OCI-LY3 (cell line): ENCODE measurements around the gene PON2.

Source experiments
- H2AFZ ChIP-seq: fragments of 200-600, 300-600 bp; shearing (Covaris generic); 2 replicates; pipeline ENCODE4 v1.6.0; 2014; ENCODE audit warnings: antibody characterized with exemption, low read depth, low read length
- H3K27ac ChIP-seq: fragments of 200-600, 300-600 bp; sonication (generic); 2 replicates; pipeline ENCODE4 v1.5.1; 2014; ENCODE audit warnings: mild to moderate bottlenecking, low read length, moderate library complexity, mixed read lengths
- H3K27me3 ChIP-seq: fragments of 200-600, 300-600 bp; sonication (generic); 2 replicates; pipeline ENCODE4 v1.6.1; 2014; ENCODE audit warnings: low read depth, low read length, mixed read lengths
- H3K36me3 ChIP-seq: fragments of 200-600, 300-600 bp; sonication (generic); replicated peaks from 2 replicates; pipeline ENCODE3; 2014; ENCODE audit warnings: low read depth, low read length, mixed read lengths
- H3K4me1 ChIP-seq: fragments of 300-600, 200-600 bp; sonication (generic); 2 replicates; pipeline ENCODE4 v1.6.1; 2014; ENCODE audit warnings: low read length, mixed read lengths
- H3K4me2 ChIP-seq: fragments of 200-600, 300-600 bp; sonication (generic); 2 replicates; pipeline ENCODE4 v1.6.1; 2014; ENCODE audit warnings: low read length, mixed read lengths
- H3K4me3 ChIP-seq: fragments of 300-600, 200-600 bp; sonication (generic); 2 replicates; pipeline ENCODE4 v1.5.1; 2014; ENCODE audit warnings: antibody characterized with exemption, mild to moderate bottlenecking, low read length, moderate library complexity
- H3K79me2 ChIP-seq: fragments of 300-600, 200-600 bp; shearing (Covaris generic); 2 replicates; pipeline ENCODE4 v1.6.1; 2014; ENCODE audit warnings: mild to moderate bottlenecking, low read length, mixed read lengths
- H3K9ac ChIP-seq: fragments of 300-600, 200-600 bp; shearing (Covaris generic); 2 replicates; pipeline ENCODE4 v1.6.0; 2014; ENCODE audit warnings: mild to moderate bottlenecking, low read length, moderate library complexity
- H3K9me3 ChIP-seq: fragments of 200-600, 300-600 bp; shearing (Covaris generic); 2 replicates; pipeline ENCODE4 v1.6.1; 2014; ENCODE audit warnings: low read length, mixed read lengths; ENCODE audit not compliant: insufficient read depth
- H4K20me1 ChIP-seq: fragments of 200-600, 300-600 bp; sonication (generic); 2 replicates; pipeline ENCODE4 v1.6.1; 2016; ENCODE audit warnings: low read length, mixed read lengths; ENCODE audit not compliant: insufficient read depth
- CTCF ChIP-seq: fragments of 200-600, 300-600 bp; sonication (generic); IDR thresholded peaks from 2 replicates; pipeline ENCODE4 v1.5.1; 2014; ENCODE audit warnings: antibody characterized with exemption, low read length, low read depth
- EZH2phosphoT487 ChIP-seq: fragments of 200-600 bp; shearing (Covaris generic); IDR thresholded peaks from 2 replicates; pipeline ENCODE4 v1.6.1; 2018; ENCODE audit warnings: antibody characterized with exemption, mixed run types, low read depth

Gene PON2

GRCh38 chr7:95471071-95471470 is 36.2 kb upstream of the PON2 start:
- Histone ChIP-seq H3K27me3 (no peaks in the 10 kb centered on the region; the same call in 1 of the 2 replicates), H3K4me2 (peak overlapping the region; percentile 26), H3K36me3 (no peaks in the 10 kb centered on the region), H2AFZ (no peak overlapping the region), H3K9ac (no peak overlapping the region), H4K20me1 (no peaks in the 10 kb centered on the region), H3K79me2 (no peaks in the 10 kb centered on the region), H3K4me3 (no peak overlapping the region), H3K4me1 (peaks cover 13% of the 10 kb centered on the region), H3K9me3 (no peaks in the 10 kb centered on the region), H3K27ac (no peak overlapping the region)
- TF ChIP-seq EZH2phosphoT487 (no peak), CTCF (no peak)

GRCh38 chr7:95470452-95470851 is 35.6 kb upstream of the PON2 start:
- Histone ChIP-seq H3K9ac (no peak overlapping the region), H3K4me2 (peak overlapping the region; percentile 26), H3K4me1 (peaks cover 13% of the 10 kb centered on the region)

GRCh38 chr7:95469848-95470247 is 35.0 kb upstream of the PON2 start:
- no peak overlapping the region for H3K27ac ChIP-seq
- TF ChIP-seq CTCF (no peak), EZH2phosphoT487 (no peak)
- H2AFZ ChIP-seq: no peak overlapping the region
- no peaks in the 10 kb centered on the region for H3K36me3 ChIP-seq
- no peak overlapping the region for H3K4me2 ChIP-seq
- H3K27me3 ChIP-seq: no peaks in the 10 kb centered on the region; the same call in 1 of the 2 replicates
- no peak overlapping the region for H3K4me3 ChIP-seq
- H3K9ac ChIP-seq: no peak overlapping the region
- no peaks in the 10 kb centered on the region for H4K20me1 ChIP-seq
- H3K9me3 ChIP-seq: no peaks in the 10 kb centered on the region
- peaks cover 13% of the 10 kb centered on the region for H3K4me1 ChIP-seq
- no peaks in the 10 kb centered on the region for H3K79me2 ChIP-seq

More at GRCh38 chr7:95470452-95470851, 35.6 kb upstream of the PON2 start:
- Histone ChIP-seq H3K27ac (no peak overlapping the region), H3K79me2 (no peaks in the 10 kb centered on the region), H3K4me3 (no peak overlapping the region), H3K9me3 (no peaks in the 10 kb centered on the region), H2AFZ (no peak overlapping the region), H4K20me1 (no peaks in the 10 kb centered on the region), H3K27me3 (no peaks in the 10 kb centered on the region; the same call in 1 of the 2 replicates), H3K36me3 (no peaks in the 10 kb centered on the region)
- no peak for TF ChIP-seq EZH2phosphoT487
- no peak for TF ChIP-seq CTCF

GRCh38 chr7:95469187-95469586 is 34.4 kb upstream of the PON2 start:
- peaks cover 13% of the 10 kb centered on the region for H3K4me1 ChIP-seq

More at GRCh38 chr7:95469187-95469586, 34.4 kb upstream of the PON2 start:
- Histone ChIP-seq H3K27me3 (no peaks in the 10 kb centered on the region; the same call in 1 of the 2 replicates), H3K36me3 (no peaks in the 10 kb centered on the region), H2AFZ (no peak overlapping the region), H3K9me3 (no peaks in the 10 kb centered on the region), H3K27ac (no peak overlapping the region), H3K4me2 (no peak overlapping the region), H3K9ac (no peak overlapping the region), H3K79me2 (no peaks in the 10 kb centered on the region), H3K4me3 (no peak overlapping the region), H4K20me1 (no peaks in the 10 kb centered on the region)
- TF ChIP-seq CTCF (no peak), EZH2phosphoT487 (no peak)
